Measurements from ENCODE around the gene EMILIN1. TPM values are rescaled to one million over a fixed set of nuclear protein-coding genes. Genes with fewer than 3 reads are reported as not detected.

Gene EMILIN1
- total RNA-seq, 1 donor: 137 TPM

DNA sequence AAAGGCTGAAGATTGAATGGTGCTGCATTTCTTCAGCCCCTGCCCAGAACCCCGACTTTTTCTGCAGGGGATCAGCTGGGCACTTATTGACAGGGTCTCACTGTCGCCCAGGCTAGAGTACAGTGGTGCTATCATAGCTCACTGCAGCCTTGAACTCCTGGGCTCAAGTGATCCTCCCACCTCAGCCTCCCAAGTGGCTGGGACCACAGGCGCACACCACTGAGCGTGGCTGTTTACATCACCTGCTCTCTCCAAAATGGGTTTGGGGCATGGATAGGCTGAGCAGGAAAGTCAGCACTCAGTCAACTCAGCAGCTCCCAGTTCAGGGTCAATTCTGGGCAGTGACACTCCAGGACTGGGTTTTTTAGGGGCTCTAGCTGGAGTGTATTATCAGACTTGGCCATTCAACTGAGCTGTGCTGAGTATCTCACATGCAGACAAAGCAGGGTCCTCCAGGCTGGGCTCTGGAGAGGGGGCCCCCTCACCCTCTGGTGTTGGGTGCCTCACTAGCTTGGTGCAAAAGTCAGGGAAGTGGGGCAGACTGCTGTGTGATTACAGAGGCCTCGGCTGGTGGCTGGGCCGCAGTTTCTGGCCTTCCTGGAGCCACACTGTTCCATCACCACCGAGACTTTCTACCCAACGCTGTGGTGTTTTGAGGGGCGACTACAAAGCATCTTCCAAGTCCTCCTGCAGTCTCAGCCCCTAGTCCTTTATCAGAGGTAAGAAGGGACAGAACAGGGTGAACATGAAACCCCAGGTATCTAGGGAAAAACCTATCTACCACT lies 49.7 kb downstream of the EMILIN1 start:
- Histone ChIP-seq H3K9me3 (ENCODE audit: low read depth, low read length) (no peaks in the 10 kb centered on the region), H3K27me3 (ENCODE audit: insufficient read depth, low read length) (no peaks in the 10 kb centered on the region), H3K4me3 (ENCODE audit: insufficient read depth, low read length) (no peak overlapping the region), H3K4me1 (ENCODE audit: insufficient read depth, low read length) (peaks cover 4% of the 10 kb centered on the region), H4K20me1 (ENCODE audit: insufficient read depth, low read length) (peaks cover 18% of the 10 kb centered on the region), H3K36me3 (ENCODE audit: insufficient read depth, low read length) (peaks cover 32% of the 10 kb centered on the region), H3K4me2 (ENCODE audit: insufficient read depth, low read length) (no peak overlapping the region), H3K27ac (ENCODE audit: low read depth, low read length) (no peak overlapping the region), H2AFZ (ENCODE audit: low read length) (no peak overlapping the region), H3K79me2 (ENCODE audit: insufficient read depth, low read length) (peaks cover 9% of the 10 kb centered on the region)
- TF ChIP-seq, protein P1, sequence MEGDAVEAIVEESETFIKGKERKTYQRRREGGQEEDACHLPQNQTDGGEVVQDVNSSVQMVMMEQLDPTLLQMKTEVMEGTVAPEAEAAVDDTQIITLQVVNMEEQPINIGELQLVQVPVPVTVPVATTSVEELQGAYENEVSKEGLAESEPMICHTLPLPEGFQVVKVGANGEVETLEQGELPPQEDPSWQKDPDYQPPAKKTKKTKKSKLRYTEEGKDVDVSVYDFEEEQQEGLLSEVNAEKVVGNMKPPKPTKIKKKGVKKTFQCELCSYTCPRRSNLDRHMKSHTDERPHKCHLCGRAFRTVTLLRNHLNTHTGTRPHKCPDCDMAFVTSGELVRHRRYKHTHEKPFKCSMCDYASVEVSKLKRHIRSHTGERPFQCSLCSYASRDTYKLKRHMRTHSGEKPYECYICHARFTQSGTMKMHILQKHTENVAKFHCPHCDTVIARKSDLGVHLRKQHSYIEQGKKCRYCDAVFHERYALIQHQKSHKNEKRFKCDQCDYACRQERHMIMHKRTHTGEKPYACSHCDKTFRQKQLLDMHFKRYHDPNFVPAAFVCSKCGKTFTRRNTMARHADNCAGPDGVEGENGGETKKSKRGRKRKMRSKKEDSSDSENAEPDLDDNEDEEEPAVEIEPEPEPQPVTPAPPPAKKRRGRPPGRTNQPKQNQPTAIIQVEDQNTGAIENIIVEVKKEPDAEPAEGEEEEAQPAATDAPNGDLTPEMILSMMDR (IDR thresholded peaks at IDR 0.05; ENCODE audit: extremely low read depth, low read depth, low read length): no peak
- DNase-seq (ENCODE audit: insufficient read length, low spot score, missing footprints): no peak

DNA sequence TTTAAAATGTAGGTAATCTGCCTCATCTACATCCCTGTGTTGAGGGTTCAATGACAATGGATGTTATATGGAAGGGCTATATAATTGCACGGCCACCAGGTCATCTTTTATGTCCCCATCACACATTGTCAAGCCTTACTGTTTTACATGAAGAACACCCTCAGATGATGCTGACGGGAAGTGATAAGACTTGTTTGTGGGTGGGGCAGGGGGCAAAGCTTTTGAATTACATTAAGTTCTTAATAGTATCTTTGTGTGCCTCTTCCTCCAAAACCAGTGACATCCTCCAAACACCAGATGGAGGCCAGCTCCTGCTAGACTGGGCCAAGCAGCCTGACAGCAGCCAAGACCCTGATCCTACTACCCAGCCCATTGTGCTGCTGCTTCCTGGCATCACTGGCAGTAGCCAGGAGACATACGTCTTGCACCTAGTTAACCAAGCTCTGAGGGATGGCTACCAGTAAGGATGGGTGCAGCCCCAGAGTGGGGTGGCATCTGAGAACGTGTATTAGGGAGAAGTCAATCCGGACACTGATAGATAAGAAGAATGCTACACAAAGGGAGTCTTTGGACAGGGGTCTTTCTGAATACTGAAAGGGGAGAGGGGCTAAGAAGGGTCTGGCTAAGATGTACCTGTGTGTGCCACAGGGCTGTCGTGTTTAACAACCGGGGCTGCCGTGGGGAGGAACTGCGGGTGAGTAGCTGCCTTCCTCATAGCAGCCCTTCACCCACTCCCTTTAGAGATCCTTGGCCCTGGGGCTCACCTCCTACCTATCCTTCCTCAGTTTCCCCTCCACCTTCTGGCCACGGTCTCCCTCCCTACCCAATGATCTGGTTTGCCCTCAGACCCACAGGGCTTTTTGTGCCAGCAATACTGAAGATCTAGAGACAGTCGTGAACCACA lies 50.5 kb downstream of the EMILIN1 start:
- Histone ChIP-seq H3K4me2 (ENCODE audit: insufficient read depth, low read length) (no peak overlapping the region), H3K4me3 (ENCODE audit: insufficient read depth, low read length) (no peak overlapping the region), H3K27ac (ENCODE audit: low read depth, low read length) (no peak overlapping the region), H4K20me1 (ENCODE audit: insufficient read depth, low read length) (peaks cover 26% of the 10 kb centered on the region), H3K9me3 (ENCODE audit: low read depth, low read length) (no peaks in the 10 kb centered on the region), H2AFZ (ENCODE audit: low read length) (no peak overlapping the region), H3K27me3 (ENCODE audit: insufficient read depth, low read length) (no peaks in the 10 kb centered on the region), H3K4me1 (ENCODE audit: insufficient read depth, low read length) (peaks cover 8% of the 10 kb centered on the region), H3K36me3 (ENCODE audit: insufficient read depth, low read length) (peaks cover 32% of the 10 kb centered on the region), H3K79me2 (ENCODE audit: insufficient read depth, low read length) (peaks cover 17% of the 10 kb centered on the region)
- TF ChIP-seq, protein P1 (IDR thresholded peaks at IDR 0.05; ENCODE audit: extremely low read depth, low read depth, low read length): no peak
- DNase-seq (ENCODE audit: insufficient read length, low spot score, missing footprints): no peak

DNA sequence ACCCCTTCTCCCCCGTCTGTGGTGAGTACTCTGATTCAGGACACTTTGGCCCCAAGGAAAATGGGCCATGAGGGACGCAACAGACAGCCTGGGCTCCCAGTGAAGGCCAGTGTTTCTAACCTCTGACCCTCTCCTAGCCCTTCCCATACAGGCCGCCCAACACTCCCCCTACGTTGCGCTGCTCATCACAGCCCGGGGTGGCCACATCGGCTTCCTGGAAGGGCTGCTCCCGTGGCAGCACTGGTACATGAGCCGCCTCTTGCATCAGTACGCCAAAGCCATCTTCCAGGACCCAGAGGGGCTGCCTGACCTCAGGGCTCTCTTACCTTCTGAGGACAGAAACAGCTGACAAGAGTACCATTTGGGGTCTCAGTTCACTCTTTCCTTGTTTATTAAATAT lies 52.0 kb downstream of the EMILIN1 start:
- Histone ChIP-seq H3K79me2 (ENCODE audit: insufficient read depth, low read length) (peaks cover 22% of the 10 kb centered on the region), H3K36me3 (ENCODE audit: insufficient read depth, low read length) (peaks cover 32% of the 10 kb centered on the region), H3K27ac (ENCODE audit: low read depth, low read length) (no peak overlapping the region), H3K4me3 (ENCODE audit: insufficient read depth, low read length) (no peak overlapping the region), H3K9me3 (ENCODE audit: low read depth, low read length) (no peaks in the 10 kb centered on the region), H2AFZ (ENCODE audit: low read length) (no peak overlapping the region), H3K4me1 (ENCODE audit: insufficient read depth, low read length) (peaks cover 8% of the 10 kb centered on the region), H4K20me1 (ENCODE audit: insufficient read depth, low read length) (peaks cover 26% of the 10 kb centered on the region), H3K27me3 (ENCODE audit: insufficient read depth, low read length) (no peaks in the 10 kb centered on the region), H3K4me2 (ENCODE audit: insufficient read depth, low read length) (no peak overlapping the region)
- TF ChIP-seq, protein P1 (IDR thresholded peaks at IDR 0.05; ENCODE audit: extremely low read depth, low read depth, low read length): no peak
- no peak for DNase-seq (ENCODE audit: insufficient read length, low spot score, missing footprints)

DNA sequence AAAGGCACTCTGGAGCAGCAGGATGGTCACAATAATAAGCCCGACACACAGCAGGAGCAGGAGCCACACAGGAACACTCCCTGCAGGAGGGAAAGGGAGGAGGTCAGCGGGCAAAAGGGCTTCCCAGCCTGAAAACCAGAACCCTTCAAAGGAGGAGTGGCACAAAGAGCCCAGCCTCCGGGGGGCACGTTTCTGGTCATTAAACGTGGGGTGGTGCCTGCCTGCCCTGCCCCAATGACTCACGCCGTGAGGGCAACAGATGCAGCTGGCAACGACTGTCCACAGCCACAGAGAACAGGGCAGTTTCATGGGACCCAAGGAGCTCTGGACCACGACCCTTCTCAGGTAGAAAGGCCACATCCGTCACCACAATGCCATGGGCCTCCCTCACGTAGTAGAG lies 53.0 kb downstream of the EMILIN1 start:
- TF ChIP-seq, protein P1 (IDR thresholded peaks at IDR 0.05; ENCODE audit: extremely low read depth, low read depth, low read length): no peak
- Histone ChIP-seq H3K4me1 (ENCODE audit: insufficient read depth, low read length) (peaks cover 8% of the 10 kb centered on the region), H3K27ac (ENCODE audit: low read depth, low read length) (no peak overlapping the region), H3K27me3 (ENCODE audit: insufficient read depth, low read length) (no peaks in the 10 kb centered on the region), H3K79me2 (ENCODE audit: insufficient read depth, low read length) (peaks cover 22% of the 10 kb centered on the region), H3K4me2 (ENCODE audit: insufficient read depth, low read length) (no peak overlapping the region), H2AFZ (ENCODE audit: low read length) (no peak overlapping the region), H3K9me3 (ENCODE audit: low read depth, low read length) (no peaks in the 10 kb centered on the region), H4K20me1 (ENCODE audit: insufficient read depth, low read length) (peaks cover 26% of the 10 kb centered on the region), H3K4me3 (ENCODE audit: insufficient read depth, low read length) (no peak overlapping the region), H3K36me3 (ENCODE audit: insufficient read depth, low read length) (peaks cover 32% of the 10 kb centered on the region)
- DNase-seq (ENCODE audit: insufficient read length, low spot score, missing footprints): no peak

All from osteoblast (primary cell).